GM18870 (cell line): Measurements from ENCODE around the gene MLIP.
"Not testable (repeated sequence)": the region's sequence is repeated elsewhere in the genome, so short reads cannot be mapped to it uniquely, and the experiment has no call there.

Experiments
- ATAC-seq: cut with Tn5 transposase; IDR thresholded peaks from one replicate; pipeline ENCODE4 v1.9.1; 2021; ENCODE audit warnings: moderate library complexity; ENCODE audit not compliant: unreplicated experiment

The MLIP gene

GRCh38 chr6:54111341-54112045, at the start of gene MLIP:
Gene MLIP (plus strand): TSS chr6:54111443. CDS start chr6:54111480, 37 bp downstream.
- ATAC-seq, result no peak

GRCh38 chr6:54063228-54063539, 48.1 kb upstream of the MLIP start:
- ATAC-seq, result no peak

- ATAC-seq, result no peak
These were observed 42.5 kb upstream of the MLIP start for GRCh38 chr6:54068694-54069093.

GRCh38 chr6:54070025-54070424, 41.2 kb upstream of the MLIP start:
- no peak for ATAC-seq

- no peak for ATAC-seq
These were observed 39.4 kb upstream of the MLIP start for GRCh38 chr6:54071821-54072340.

GRCh38 chr6:54072635-54073313, 38.5 kb upstream of the MLIP start:
- no peak for ATAC-seq

GRCh38 chr6:54073487-54073886, 37.8 kb upstream of the MLIP start:
- no peak for ATAC-seq

- ATAC-seq, result no peak
These were observed 37.1 kb upstream of the MLIP start for GRCh38 chr6:54074109-54074508.

- ATAC-seq, result no peak
These were observed 36.6 kb upstream of the MLIP start for GRCh38 chr6:54074578-54075195.

GRCh38 chr6:54076159-54076789, 35.0 kb upstream of the MLIP start:
- no peak for ATAC-seq

- not testable (repeated sequence) for ATAC-seq
These were observed 29.7 kb upstream of the MLIP start for GRCh38 chr6:54081499-54081898.

- no peak for ATAC-seq
These were observed 28.0 kb upstream of the MLIP start for GRCh38 chr6:54083287-54083686.

- no peak for ATAC-seq
These were observed 27.0 kb upstream of the MLIP start for GRCh38 chr6:54084231-54084630.

GRCh38 chr6:54085047-54085446, 26.2 kb upstream of the MLIP start:
- no peak for ATAC-seq

- no peak for ATAC-seq
These were observed 25.7 kb upstream of the MLIP start for GRCh38 chr6:54085541-54085940.

- ATAC-seq, result no peak
These were observed 24.8 kb upstream of the MLIP start for GRCh38 chr6:54086439-54086838.

GRCh38 chr6:54087721-54088120, 23.5 kb upstream of the MLIP start:
- no peak for ATAC-seq

GRCh38 chr6:54093326-54093948, 17.8 kb upstream of the MLIP start:
- no peak for ATAC-seq

GRCh38 chr6:54094293-54094692, 16.9 kb upstream of the MLIP start:
- ATAC-seq, result no peak

- ATAC-seq, result no peak
These were observed 16.5 kb upstream of the MLIP start for GRCh38 chr6:54094786-54095185.

GRCh38 chr6:54095723-54096122, 15.5 kb upstream of the MLIP start:
- ATAC-seq, result no peak
